ENCODE measurements around the gene LRRC1. TPM values are rescaled to one million over a fixed set of nuclear protein-coding genes. Genes with fewer than 3 reads are reported as not detected.

LRRC1 gene
- total RNA-seq, 4 donors from 2014 or later = 23.2 to 38.5 (median 28.3) TPM

DNA sequence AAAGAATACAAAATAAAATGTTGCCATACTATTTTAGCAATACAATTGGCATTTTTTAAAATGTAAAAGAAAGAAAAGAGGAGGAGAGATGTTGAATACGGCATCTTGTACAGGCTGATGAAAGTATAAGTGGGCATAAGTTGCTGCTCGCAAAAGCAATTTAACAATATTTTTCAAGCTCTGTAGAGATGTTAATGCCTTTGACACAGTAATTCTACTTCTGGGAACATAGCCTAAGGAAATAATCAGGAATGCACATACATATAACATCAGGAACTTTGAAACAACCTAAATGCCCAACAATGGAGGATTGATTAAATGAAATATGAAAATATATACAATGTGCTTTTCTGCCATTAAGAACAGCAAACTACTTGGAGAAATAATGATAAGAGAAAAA lies 80.2 kb downstream of the LRRC1 start:
- WGBS, 2 donors = 91 to 92% methylated on average over 2 of the region's 2 CpGs
- intact Hi-C loops (cut with DNase I) = no loop called here
- TF ChIP-seq, protein P1, sequence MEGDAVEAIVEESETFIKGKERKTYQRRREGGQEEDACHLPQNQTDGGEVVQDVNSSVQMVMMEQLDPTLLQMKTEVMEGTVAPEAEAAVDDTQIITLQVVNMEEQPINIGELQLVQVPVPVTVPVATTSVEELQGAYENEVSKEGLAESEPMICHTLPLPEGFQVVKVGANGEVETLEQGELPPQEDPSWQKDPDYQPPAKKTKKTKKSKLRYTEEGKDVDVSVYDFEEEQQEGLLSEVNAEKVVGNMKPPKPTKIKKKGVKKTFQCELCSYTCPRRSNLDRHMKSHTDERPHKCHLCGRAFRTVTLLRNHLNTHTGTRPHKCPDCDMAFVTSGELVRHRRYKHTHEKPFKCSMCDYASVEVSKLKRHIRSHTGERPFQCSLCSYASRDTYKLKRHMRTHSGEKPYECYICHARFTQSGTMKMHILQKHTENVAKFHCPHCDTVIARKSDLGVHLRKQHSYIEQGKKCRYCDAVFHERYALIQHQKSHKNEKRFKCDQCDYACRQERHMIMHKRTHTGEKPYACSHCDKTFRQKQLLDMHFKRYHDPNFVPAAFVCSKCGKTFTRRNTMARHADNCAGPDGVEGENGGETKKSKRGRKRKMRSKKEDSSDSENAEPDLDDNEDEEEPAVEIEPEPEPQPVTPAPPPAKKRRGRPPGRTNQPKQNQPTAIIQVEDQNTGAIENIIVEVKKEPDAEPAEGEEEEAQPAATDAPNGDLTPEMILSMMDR (IDR thresholded peaks at IDR 0.05) = no peak
- TF ChIP-seq POLR2A (IDR thresholded peaks at IDR 0.05) = no peak

DNA sequence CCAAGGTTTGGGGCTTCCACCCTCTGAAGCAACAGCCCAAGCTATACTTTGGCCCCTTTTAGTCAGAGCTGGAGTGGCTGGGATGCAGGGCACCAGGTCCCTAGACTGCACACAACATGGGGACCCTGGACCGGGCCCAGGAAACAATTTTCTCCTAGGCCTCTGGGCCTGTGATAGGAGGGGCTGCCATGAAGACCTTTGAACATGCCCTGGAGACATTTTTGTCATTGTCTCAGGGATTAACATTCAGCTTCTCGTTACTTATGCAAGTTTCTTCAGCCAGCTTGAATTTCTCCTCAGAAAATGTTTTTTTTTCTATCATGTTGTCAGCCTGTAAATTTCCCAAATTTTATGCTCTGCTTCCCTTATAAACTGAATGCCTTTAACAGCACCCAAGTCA lies 82.3 kb downstream of the LRRC1 start:
- H3K36me3 ChIP-seq = peaks cover 0 to 5% (median 0%) of the 10 kb centered on the region in 3 donors
- TF ChIP-seq POLR2A (IDR thresholded peaks at IDR 0.05) = no peak
- TF ChIP-seq, protein P1 (IDR thresholded peaks at IDR 0.05) = no peak
- 57 to 79% methylated on average over 1 to 2 of the region's 2 CpGs for WGBS, 2 donors
- no peak overlapping the region for H3K4me3 ChIP-seq
- no peaks in the 10 kb centered on the region for H3K4me1 ChIP-seq
- intact Hi-C loops (cut with DNase I) = no loop called here
- no peaks in the 10 kb centered on the region for H3K27me3 ChIP-seq
- H3K9me3 ChIP-seq = no peaks in the 10 kb centered on the region
- no peak overlapping the region for H3K27ac ChIP-seq
- no peak for DNase-seq

More for the DNA sequence above, 80.2 kb downstream of the LRRC1 start:
- no peak for DNase-seq
- Histone ChIP-seq H3K36me3 (peaks cover 0 to 5% (median 0%) of the 10 kb centered on the region in 3 donors), H3K9me3 (no peaks in the 10 kb centered on the region), H3K27me3 (no peaks in the 10 kb centered on the region), H3K27ac (no peak overlapping the region), H3K4me3 (no peak overlapping the region), H3K4me1 (peaks cover 0 to 12% (median 0%) of the 10 kb centered on the region in 3 donors)

DNA sequence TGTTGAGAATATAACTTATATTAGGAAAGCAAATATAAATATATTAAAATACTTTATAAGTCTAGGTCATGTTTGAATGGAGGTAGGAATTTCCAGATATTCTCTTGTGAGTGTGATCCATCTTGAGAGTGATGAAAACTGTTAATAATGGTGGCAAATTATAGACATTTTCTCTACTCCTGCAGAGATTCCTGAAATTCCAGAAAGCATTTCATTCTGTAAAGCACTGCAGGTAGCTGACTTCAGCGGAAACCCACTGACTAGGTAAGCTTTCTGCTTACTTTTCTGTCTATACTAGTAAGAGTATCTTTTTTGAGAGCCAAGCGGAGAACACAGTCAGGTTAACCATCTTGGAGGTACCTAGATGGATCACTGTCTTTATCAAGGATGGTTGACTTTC lies 84.0 kb downstream of the LRRC1 start:
- intact Hi-C loops (cut with DNase I) = no loop called here
- no peak for DNase-seq
- Histone ChIP-seq H3K9me3 (no peaks in the 10 kb centered on the region), H3K4me3 (no peak overlapping the region), H3K27ac (no peak overlapping the region), H3K27me3 (no peaks in the 10 kb centered on the region), H3K4me1 (no peaks in the 10 kb centered on the region), H3K36me3 (peaks cover 0 to 16% (median 0%) of the 10 kb centered on the region in 3 donors)
- WGBS, 2 donors = 96 to 100% methylated on average over 2 of the region's 2 CpGs
- no peak for TF ChIP-seq POLR2A (IDR thresholded peaks at IDR 0.05)
- TF ChIP-seq, protein P1 (IDR thresholded peaks at IDR 0.05) = no peak

DNA sequence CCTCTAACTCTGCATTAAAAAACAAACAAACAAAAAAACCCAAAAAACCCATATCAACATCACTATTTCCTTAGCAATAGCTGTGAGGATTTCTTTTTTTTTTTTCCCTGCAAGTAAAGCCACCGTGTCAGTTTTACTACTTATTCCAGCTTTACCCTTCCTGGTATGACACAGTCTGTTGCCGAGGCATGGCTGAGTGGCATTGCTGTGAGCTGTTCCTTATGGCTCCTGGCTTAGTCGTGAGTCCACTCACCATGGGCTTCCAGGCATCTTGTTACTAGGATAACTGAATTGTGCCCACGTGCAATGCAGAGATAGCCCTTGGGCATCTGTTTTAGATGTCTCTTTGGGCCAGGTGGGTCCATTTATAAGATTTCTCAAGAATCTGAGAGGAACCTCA lies 84.8 kb downstream of the LRRC1 start:
- no peak for TF ChIP-seq POLR2A (IDR thresholded peaks at IDR 0.05)
- TF ChIP-seq, protein P1 (IDR thresholded peaks at IDR 0.05) = no peak
- H3K4me3 ChIP-seq = no peak overlapping the region
- H3K9me3 ChIP-seq = no peaks in the 10 kb centered on the region
- DNase-seq = no peak
- no peaks in the 10 kb centered on the region for H3K27me3 ChIP-seq
- intact Hi-C loops (cut with DNase I) = no loop called here
- H3K4me1 ChIP-seq = no peaks in the 10 kb centered on the region
- H3K36me3 ChIP-seq = peaks cover 0 to 24% (median 0%) of the 10 kb centered on the region in 3 donors
- H3K27ac ChIP-seq = no peak overlapping the region
- WGBS, 2 donors = 56 to 60% methylated on average over 4 of the region's 4 CpGs

DNA sequence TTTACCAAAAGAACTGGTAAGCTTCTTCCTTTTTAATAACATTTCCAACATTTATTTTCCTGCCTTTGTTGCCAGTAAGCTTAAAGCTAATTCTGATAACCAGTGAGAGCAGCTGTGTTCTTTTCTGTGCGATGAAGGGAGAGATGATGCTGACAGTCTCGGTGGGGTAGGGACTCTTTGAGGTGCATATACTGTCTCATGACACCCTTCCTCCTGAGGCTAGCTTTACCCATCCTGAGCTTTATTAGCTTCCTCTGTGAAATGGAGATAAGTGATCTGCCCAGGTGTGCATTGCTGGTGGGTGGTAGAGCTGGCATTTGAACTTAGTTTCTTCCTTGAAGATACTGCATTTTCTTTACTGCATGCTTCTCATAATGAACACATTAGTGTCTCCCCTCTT lies 92.5 kb downstream of the LRRC1 start:
- WGBS, 2 donors = 76 to 79% methylated on average over 2 of the region's 2 CpGs
- H3K4me3 ChIP-seq = no peak overlapping the region

More for the DNA sequence above, 92.5 kb downstream of the LRRC1 start:
- no peak for DNase-seq
- Histone ChIP-seq H3K27me3 (no peaks in the 10 kb centered on the region), H3K36me3 (peaks cover 0 to 27% (median 0%) of the 10 kb centered on the region in 3 donors), H3K9me3 (no peaks in the 10 kb centered on the region), H3K4me1 (no peaks in the 10 kb centered on the region), H3K27ac (no peak overlapping the region)
- intact Hi-C loops (cut with DNase I) = no loop called here
- TF ChIP-seq POLR2A (IDR thresholded peaks at IDR 0.05) = no peak
- TF ChIP-seq, protein P1 (IDR thresholded peaks at IDR 0.05) = no peak
